DMS153 treated with DMSO at 0.1 percent for 48 hours (cell line): ENCODE measurements around the gene KCP.

ENCODE experiments used
- DNase-seq: peaks from one replicate; lab custom pipeline; 2025; ENCODE audit not compliant: unreplicated experiment; lab: John Stamatoyannopoulos, UW

The KCP gene

DNA sequence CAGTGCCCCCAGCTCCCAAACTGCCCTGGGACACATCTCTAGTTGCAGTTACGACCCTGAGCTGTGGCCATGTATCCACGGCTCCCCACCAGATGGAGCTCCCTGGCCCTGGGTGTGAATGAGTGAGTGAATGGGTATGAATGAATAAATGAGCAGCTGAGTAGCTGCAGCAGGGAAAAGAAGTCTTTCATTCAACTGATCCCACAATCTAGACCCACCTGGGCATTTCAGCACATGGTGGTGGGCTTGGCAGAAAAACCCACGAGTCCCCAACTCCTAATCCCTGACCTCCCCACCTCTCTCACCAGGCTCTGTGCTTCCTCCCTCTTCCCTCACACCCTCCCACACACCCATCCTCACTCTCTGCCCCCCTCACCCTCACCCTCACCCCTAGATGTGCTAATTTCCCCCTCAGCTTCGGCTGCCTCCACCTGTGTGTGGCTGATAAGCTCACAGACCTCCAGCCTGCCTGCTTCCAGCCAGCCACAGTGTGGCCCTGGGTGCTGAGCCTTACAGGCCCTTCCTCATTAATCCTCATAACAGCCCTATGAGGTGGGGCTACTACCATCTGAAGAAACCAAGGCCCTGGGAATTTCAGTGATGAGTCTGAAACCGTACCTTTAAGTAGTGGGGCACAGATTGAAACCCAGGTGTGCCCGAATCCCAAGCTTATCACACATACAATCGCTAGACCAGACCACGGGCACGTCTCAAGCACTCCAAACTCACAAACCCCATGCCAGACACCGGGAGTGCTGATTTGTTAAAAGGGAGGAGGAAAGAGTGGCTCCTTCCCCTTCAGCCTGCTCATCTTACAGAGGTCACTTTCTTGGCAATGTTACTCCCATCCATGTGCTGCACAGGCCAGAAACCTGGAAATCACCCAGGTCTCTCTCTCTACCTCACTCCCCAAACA, 50.1 kb downstream of the KCP start:
- DNase-seq: no peak

DNA sequence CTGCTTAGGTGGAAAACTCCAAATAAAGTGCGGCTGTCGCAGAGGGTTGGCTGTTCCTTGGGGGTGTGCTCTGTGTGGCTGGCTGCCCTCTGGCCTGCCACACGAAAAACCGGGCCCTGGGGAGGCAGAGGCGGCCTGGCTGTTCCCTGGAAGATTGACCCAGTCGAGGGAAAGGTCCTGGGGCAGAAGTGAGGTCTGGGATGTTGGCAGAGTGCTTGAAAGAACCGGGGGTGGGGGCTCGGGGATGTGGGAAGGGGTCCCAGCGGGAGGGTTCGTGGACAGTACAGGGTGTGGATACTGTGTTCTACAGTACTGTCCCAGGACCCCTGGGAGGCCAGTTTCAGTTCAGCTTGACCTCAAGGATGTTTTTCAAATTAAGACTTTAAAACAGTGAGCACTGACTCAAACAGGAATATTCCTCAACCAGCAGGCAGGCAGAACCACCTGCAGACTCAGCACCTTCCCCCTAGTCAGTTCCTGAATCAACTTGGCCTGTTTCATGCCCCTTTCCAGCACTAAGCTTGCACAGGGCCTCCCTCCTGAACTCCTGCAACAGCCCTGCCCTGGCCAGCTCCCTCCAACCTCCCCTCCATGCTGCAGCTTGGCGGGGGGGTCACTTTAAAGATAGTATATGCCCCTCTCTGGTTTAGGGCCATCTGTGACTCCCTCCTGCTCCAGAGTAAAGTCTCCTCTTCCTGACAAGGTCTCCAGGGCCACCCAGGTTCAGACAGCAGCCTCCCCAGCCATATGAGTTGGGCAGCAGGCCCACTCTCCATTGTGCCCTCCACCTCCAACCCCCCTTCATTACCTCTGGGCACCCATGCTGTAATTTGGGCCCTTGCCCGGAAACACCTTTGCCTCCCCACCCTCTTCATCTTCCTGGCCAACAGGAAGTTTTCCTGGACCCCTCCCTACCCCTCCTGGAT, 51.0 kb downstream of the KCP start:
- no peak for DNase-seq

DNA sequence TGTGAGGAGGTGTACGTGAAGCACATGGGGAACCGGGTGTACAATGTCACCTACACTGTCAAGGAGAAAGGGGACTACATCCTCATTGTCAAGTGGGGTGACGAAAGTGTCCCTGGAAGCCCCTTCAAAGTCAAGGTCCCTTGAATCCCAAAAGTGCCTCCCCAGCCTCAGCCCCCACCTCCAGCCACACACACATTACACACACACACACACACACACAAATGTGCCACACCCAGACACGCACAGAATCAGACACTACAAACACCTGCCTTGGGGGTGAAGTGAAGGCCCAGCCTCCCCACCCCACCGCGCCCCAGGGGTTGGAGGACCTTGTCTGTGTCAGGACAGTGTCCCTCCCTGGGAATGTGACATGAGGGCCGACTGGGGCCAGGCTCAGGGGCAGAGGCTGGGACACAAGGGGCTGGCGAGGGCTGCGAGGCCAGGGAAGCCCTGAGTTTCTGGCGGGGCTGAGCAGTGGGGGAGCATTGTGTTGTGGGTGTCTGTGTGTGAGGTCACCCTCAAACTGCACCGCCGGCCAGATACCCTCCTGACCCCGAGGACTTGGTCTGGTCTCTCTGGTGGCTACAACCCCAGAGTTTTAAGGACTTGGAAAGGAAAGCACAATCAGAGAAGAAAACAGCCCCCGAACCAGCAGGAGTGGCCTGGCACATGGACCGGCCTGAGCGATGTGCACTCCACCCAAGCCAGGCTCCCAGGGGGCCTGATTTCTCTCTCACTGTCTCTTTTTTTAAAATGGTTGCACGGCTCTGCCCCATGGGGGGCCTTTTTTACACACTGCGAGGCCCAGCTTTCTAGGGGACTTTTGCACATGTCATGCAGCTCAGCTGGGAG, 51.9 kb downstream of the KCP start:
- DNase-seq: no peak

DNA sequence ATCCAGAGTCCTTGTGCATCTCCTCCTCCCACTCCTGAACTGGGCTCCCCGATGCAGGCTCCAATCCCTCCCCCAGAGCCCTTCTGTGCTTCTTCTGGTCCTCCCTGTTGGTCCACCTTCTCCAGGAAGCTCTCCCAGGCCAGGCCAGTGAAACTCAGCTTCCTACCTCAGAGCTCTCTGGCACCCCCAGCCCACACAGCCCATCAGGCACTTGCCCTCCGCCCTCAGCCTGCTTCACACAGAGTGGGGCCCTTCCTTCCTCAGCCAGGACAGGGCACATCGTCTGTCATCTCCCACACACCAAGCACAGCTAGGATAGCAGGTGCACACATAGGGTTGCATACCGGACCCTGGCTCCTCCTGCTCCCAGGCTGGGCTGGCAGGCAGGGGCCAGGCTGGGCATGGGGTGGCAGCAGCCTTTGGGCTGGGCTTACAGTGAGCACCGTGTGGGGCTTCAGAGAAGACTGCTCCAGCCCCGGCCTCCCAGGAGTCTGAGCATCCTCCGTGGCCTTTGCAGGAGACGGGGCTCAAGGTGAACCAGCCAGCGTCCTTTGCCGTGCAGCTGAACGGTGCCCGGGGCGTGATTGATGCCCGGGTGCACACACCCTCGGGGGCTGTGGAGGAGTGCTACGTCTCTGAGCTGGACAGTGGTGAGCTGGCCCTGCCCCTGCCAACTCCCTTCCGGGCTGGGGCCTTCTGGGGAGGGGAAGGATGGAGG, 54.3 kb downstream of the KCP start:
- no peak for DNase-seq

DNA sequence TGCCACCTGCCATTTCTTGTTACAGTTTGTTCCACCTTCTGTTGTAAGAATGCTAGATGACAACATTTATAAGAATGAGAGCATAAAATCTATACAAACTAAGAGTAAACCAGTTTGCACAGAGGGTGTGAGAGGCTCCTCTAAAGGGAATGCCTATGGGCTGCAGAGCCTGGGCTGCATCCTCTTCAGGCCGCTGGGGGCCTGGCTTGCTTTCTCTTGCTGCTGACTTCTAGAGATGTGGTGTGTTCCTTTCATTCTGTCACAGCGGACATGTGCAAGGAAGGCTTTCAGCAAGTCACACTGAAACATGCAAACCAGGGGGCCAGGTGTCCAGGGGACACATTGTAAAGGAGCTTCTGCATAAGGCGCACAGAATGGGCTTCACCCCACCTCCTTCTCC, 55.0 kb downstream of the KCP start:
- no peak for DNase-seq

DNA sequence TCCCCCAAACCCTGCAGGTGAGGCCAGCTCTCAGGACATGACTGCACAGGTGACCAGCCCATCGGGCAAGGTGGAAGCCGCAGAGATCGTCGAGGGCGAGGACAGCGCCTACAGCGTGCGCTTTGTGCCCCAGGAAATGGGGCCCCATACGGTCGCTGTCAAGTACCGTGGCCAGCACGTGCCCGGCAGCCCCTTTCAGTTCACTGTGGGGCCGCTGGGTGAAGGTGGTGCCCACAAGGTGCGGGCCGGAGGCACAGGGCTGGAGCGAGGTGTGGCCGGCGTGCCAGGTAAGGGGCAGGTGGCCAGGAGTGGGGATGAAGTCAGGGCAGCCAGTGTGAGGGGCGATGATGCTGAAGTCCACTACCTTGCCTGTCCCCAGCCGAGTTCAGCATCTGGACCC, 56.1 kb downstream of the KCP start:
- no peak for DNase-seq

DNA sequence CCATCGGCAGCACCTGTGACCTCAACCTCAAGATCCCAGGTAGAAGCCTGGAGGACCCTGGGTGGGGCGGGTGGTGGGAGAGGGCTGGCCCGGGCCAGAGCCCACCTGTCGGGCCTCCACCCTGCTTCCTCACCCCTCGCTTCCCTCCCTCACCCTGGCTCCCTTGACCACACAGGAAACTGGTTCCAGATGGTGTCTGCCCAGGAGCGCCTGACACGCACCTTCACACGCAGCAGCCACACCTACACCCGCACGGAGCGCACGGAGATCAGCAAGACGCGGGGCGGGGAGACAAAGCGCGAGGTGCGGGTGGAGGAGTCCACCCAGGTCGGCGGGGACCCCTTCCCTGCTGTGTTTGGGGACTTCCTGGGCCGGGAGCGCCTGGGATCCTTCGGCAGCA, 56.7 kb downstream of the KCP start:
- DNase-seq: no peak

DNA sequence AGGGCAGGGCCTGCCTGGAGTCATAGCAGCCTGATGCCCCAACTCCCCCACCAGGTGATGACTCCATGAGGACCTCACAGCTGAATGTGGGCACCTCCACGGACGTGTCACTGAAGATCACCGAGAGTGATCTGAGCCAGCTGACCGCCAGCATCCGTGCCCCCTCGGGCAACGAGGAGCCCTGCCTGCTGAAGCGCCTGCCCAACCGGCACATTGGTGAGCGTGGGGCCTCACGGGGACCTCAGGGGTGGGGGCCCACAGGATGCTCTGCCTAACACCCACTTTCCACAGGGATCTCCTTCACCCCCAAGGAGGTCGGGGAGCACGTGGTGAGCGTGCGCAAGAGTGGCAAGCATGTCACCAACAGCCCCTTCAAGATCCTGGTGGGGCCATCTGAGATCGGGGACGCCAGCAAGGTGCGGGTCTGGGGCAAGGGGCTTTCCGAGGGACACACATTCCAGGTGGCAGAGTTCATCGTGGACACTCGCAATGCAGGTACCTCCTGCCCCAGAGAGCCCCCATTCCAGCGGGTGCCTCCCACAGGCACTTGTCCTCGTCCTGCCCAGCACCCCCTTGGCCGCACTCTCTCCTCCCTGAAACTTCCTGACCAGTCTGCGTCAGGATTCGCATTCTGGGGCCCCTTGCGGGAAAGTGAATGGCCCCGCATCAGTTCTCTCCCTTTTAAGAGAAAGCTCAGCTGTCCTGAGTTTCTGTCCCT, 57.8 kb downstream of the KCP start:
- DNase-seq: no peak

DNA sequence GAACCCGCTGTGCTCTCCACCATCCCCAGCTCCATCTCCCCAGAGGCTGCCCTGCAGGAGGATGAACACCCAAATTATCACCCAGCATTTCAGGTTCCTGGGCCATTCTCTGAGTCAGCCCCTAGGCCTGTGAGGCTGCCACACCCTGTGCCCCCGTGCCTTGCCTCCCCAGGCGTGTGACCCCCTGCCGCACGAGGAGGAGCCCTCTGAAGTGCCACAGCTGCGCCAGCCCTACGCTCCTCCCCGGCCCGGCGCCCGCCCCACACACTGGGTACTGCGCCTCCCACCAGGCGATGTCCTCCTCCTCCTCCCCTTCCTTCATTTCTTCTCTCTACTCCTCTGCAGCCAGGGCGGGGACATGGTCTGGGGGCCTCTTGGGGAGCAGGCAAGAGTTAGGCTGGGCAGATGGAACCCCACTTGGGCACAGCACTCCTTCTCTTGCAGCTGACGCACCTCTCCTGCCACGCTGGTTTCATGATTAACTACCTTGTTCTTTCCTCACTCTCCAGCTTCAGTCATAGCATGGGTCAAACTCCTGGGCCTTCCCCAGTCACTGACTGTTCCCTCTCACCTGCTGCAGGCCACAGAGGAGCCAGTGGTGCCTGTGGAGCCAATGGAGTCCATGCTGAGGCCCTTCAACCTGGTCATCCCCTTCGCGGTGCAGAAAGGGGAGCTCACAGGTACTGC, 60.6 kb downstream of the KCP start:
- DNase-seq: no peak

DNA sequence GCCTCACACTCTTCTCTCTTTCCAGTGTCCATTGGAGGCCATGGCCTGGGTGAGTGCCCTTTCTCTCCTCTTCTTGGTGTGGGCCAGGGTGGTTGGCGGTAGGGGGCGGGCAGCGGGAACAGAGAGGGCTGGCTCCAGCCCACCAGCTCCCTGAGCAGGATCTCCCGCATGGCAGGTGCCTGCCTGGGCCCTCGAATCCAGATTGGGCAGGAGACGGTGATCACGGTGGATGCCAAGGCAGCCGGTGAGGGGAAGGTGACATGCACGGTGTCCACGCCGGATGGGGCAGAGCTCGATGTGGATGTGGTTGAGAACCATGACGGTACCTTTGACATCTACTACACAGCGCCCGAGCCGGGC, 61.4 kb downstream of the KCP start:
- DNase-seq: no peak

DNA sequence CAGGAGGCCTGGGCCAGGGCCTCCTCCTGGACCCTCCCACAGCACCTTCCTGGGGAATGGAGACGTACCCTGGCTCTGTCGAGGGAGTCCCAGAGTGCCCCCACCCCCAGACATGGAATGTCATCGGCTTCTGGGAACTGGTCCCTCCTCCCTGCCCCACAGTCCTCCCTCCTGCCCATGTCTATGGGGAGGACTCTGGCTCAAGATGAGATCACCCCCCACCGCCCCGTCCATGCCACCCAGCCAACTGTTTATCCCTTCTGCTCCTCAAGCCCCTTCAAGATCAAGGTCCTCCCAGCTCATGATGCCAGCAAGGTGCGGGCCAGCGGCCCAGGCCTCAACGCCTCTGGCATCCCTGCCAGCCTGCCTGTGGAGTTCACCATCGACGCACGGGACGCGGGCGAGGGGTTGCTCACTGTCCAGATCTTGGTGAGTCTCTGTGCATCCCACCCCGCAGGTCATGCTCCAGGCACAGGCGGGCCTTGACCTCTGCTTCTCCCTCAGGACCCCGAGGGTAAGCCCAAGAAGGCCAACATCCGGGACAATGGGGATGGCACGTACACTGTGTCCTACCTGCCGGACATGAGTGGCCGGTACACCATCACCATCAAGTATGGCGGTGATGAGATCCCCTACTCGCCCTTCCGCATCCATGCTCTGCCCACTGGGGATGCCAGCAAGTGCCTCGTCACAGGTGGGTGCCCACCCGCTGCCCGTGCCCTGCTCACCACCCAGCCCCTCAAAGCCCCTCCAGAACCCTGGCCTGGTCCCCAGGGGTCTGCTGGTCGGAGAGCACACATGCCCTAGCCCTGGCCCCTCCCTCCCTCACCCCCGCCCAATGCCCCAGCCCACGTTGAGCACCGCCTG, 62.0 kb downstream of the KCP start:
- DNase-seq: no peak

DNA sequence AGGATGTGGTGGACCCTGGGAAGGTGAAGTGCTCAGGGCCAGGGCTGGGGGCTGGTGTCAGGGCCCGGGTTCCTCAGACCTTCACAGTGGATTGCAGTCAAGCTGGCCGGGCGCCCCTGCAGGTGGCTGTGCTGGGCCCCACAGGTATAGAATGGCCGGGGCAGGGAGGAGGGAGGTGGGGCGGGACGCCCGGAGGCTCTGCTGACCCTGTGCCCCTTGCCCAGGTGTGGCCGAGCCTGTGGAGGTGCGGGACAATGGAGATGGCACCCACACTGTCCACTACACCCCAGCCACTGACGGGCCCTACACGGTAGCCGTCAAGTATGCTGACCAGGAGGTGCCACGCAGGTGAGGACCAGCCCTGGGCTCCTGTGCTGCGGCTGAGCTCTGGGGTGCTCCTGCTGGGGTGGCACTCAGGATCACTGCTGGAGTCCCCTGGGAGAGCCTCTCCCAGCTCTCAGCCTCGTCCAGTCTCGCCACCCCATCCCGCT, 62.7 kb downstream of the KCP start:
- DNase-seq: no peak

DNA sequence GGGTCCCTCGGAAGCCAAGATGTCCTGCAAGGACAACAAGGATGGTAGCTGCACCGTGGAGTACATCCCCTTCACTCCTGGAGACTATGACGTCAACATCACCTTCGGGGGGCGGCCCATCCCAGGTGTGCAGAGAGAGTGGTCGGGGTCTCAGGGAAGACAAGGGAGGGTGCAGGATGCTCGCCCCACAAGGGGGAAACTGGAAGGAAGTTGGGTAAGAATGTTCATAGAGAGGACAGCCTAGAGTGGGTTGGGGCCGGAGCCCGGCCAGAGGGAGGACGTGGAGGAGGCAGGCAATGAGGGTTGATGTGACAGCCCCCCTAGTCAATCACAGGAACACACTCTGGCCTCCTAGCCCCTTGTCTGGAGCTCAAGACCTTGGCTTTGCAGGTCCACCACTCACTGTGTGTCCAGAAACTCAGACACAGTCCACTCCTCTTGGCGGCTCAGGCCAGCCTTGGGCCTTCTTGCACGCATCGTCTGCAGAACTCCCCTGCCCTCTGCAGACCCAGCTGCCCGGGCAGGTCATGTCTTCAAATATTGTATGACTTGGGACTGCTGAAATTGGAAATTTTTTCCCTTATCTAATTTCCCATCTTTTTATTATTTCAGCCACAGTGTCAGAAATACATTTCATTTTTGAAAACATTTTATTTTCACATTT, 63.6 kb downstream of the KCP start:
- no peak for DNase-seq

DNA sequence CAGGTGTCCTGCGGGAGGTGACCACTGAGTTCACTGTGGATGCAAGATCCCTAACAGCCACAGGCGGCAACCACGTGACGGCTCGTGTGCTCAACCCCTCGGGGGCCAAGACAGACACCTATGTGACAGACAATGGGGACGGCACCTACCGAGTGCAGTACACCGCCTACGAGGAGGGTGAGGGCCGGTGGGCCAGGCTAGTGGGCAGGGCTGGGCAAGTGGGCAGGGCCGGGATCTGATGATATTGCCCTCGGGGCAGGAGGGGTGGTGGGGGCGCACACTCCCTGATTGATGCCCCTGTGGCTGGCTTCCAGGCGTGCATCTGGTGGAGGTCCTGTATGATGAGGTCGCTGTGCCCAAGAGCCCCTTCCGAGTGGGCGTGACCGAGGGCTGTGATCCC, 64.5 kb downstream of the KCP start:
- DNase-seq: no peak

DNA sequence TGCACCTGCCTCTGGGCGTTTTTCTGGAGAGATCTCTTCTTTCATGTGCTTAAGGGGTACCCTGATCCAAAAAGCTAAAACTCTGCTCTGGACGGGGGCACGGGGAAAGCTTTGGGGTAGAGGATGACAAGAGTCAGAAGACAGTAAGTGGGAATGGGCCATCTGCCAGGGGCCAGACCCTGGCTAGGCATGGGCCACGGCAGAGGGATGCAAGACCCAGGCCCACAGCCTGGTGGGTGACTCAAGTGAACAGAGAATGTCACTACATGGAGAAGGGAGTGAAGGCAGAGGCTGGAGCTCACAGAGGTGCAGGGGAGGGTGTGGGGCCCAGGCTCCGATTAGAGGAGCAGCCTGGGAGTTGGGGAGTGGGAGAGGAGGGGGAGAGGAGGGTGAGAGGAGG, 65.0 kb downstream of the KCP start:
- no peak for DNase-seq

DNA sequence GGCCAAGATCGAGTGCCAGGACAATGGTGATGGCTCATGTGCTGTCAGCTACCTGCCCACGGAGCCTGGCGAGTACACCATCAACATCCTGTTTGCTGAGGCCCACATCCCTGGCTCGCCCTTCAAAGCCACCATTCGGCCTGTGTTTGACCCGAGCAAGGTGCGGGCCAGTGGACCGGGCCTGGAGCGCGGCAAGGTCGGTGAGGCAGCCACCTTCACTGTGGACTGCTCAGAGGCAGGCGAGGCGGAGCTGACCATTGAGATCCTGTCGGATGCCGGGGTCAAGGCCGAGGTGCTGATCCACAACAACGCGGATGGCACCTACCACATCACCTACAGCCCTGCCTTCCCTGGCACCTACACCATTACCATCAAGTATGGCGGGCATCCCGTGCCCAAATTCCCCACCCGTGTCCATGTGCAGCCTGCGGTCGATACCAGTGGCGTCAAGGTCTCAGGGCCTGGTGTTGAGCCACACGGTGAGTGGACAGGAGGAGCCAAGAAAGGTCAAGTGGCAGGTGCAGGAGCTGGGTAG, 65.7 kb downstream of the KCP start:
- no peak for DNase-seq

DNA sequence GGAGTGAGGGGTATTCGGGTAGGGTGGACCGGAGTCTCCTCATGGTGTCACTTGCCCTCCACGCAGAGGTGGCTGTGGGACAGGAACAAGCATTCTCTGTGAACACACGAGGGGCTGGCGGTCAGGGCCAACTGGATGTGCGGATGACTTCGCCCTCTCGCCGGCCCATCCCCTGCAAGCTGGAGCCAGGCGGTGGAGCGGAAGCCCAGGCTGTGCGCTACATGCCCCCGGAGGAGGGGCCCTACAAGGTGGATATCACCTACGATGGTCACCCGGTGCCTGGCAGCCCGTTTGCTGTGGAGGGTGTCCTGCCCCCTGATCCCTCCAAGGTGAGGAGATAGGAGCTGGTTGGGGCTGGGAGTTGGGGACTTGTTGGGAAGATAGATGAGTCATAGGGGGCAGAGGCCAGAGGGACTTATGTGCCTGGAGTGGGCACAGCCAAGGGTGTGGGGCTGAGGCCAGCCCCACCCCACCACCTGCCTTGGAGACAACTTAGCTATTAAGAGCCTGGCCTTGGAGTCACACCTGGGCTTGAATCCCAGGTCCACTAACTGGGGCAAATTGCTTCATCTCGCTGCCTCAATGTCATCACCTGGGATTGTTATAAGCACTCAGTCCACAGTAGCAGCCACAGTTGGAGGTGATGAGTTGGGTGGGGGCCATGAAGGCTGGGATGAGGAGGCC, 66.4 kb downstream of the KCP start:
- no peak for DNase-seq
